GM18508 (cell line): ENCODE data around the gene OSBPL8.
"Not testable (repeated sequence)": the region's sequence is repeated elsewhere in the genome, so short reads cannot be mapped to it uniquely, and the experiment has no call there.

Source experiments
- ATAC-seq: cut with Tn5 transposase; IDR thresholded peaks from one replicate; pipeline ENCODE4 v1.9.1; 2021; ENCODE audit warnings: moderate number of reproducible peaks; ENCODE audit not compliant: insufficient read depth, unreplicated experiment

Gene OSBPL8

DNA sequence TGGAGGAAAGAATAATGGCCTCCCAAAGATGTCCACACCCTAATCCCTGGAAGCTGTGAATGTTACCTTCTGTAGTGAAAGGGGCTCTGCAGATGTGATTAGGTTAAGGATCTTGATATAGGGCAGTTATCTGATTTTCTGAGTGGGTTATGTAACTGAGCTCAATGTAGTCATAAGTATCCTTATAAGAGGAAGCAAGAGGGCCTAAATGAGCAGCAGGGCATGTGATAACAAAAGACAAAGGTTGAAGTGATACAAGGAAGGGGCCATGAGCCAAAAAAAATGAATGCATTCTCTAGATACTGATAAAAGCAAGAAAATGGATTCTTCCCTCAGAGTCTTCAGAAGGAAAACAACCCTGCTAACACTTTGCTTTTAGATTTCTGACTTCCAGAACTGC, 78.8 kb downstream of the OSBPL8 start:
- ATAC-seq: no peak

DNA sequence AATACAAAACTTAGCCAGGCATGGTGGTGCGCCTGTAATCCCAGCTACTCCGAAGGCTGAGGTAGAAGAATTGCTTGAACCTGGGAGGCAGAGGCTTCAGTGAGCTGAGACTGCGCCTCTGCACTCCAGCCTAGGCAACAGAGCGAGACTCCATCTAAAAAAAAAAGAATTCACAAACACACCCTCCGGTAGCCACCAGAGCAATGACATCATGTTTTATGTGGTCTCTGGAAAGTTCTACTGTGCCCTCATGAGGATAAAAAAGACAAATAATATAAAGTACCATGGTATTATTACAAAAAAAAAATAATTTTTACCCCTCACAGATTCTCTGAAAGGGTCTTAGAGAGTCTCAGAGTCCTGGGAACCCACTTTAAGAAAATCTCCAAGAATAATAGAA, 81.5 kb downstream of the OSBPL8 start:
- no peak for ATAC-seq

DNA sequence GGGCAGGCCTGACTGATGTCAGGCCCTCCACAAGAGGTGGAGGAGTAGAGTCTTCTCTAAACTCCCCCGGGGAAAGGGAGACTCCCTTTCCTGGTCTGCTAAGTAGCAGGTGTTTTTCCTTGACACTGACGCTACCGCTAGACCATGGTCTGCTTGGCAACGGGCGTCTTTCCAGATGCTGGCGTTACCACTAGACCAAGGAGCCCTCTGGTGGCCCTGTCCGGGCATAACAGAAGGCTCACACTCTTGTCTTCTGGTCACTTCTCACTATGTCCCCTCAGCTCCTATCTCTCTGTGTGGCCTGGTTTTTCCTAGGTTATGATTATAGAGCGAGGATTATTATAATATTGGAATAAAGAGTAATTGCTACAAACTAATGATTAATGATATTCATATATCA, 86.7 kb downstream of the OSBPL8 start:
- not testable (repeated sequence) for ATAC-seq

DNA sequence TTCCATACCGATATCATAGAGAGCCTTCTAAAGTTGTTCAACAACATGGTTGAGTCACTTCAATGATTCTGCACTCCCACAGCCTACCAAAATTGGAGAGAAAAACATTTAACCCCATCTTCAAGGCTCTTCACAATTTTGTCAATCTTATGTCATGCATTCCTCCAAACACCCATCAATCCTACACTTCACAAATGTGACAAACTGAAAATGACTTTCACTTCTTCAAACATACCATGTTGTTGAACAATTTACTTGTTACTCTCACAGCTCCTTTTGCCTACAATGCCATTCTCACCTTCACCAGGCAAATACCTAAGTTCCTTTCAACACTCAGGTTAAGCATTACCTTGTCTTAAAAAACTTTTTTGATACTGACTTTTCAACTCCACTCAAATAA, 88.0 kb downstream of the OSBPL8 start:
- ATAC-seq: no peak

DNA sequence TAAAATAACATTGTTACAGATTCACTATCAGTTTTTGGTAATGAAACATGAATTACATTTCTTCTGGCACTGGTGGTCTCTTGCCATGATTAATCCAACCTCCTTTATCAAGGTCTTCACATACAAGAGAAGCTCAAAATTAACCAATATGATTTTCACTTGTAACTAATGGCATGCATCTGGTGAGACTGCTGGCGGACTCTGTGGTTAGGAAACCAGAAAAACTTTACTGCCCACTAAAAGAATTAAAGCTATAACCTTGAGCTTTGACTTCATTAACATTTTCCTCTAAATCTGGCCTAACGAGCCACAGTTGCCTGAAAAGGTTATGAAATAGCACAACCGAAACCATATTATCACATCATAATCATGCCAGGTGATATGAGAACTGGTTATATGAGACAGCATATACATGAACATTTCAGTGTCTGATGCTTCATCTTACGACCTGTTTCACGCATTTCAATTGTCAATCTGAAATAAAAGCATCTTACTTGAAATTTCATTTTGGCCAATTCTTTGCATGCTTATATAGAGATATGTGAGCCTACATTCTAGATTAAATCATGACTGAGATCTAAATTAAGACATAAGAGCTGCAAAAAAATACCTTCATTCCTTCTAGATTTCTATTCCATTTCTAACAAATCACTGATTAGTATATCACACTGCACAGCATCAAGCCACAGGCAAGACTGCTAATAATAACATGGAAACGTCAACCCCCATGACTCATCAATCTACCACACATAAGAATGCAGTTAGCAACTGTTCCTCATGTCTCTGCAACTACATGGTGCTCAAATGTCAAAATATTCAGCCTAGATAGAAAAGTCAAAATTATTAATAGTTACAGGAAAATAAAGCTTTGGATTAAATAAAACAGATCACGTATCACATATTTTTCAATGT, 89.3 kb downstream of the OSBPL8 start:
- peak; percentile 78 for ATAC-seq

DNA sequence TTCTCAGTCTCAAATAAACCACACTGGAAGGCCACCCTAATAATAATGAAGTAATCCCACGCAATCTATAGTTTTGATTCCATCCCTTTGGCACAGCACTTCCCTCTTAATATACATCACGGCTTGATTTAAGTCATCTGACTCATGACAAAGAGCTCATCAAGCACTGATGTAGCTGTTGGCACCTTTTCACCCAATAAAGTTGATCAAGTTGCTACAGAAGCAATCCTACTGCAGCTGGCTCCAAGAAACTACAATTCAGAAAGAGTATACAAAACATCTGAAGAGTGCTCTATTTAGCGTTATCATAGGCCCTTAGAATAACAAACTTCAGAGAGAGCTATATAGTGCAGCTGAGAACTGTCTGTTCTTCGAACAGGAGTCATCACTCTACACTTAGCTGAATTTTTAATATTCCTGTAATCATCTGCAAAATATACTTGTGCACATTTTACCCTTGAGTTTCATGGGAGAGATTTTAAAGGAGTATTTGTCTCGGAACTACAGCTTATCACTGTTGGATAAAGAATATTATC, 94.9 kb downstream of the OSBPL8 start:
- no peak for ATAC-seq

DNA sequence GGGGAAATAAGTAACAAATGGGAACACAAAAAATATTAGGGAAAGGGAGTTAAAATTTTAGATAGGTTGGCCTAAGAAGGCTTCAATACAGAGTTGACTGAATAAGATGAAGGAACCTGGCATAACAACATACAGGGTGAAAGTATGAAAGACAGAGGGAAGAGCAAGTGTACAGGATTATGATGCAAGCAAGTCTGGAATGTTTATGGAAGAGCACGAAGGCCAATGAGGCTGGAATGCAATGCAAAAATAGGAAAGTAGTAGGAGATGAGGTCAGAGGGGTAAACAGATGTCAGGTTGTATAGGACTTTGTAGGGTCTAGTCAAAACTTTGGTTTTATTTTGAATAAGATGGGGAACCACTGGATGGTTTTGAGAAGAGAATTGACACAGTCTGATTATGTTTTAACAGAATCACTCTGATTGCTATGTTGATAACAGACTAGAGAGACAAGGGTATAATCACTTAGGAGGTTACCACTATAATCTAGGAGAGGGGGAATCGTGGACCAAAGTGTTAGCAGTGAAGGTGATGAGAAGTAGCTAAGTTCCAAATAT, 96.8 kb downstream of the OSBPL8 start:
- ATAC-seq: peak; percentile 80

DNA sequence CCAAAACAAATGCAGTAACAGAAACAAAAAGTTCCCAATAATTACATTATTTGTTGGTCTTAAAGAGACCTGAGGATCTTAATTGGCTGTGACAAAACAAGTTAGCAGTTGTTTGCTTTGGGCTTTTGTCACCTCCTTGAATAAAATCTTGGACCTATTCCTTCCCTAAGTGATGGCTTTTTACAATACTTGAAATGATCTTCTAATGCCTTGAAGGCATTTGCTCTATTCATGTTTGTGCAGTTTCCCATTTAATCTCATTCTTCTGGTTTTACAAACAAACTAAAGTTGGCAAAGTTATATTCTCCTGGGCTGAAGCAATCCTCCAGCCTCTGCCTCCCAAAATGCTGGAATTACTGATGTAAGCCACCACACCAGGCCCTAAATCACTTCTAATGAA, 98.8 kb downstream of the OSBPL8 start:
- no peak for ATAC-seq

DNA sequence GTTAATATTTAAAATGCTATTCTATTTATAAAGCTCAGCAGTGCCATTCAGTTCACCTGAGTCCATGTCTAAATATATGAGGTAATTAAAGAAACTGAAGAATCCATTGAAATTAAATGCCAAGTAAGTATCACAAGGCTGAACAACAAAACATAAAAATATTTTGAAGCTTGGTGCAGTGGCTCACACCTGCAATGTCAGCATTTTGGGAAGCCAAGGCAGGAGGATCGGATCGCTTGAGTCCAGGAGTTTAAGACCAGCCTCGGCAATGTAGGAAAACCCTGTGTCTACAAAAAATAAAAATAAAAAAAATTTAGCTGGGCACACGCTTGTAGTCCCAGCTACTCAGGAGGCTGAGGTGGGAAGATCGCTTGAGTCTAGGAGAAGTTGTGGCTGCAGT, 101.8 kb downstream of the OSBPL8 start:
- ATAC-seq: no peak

DNA sequence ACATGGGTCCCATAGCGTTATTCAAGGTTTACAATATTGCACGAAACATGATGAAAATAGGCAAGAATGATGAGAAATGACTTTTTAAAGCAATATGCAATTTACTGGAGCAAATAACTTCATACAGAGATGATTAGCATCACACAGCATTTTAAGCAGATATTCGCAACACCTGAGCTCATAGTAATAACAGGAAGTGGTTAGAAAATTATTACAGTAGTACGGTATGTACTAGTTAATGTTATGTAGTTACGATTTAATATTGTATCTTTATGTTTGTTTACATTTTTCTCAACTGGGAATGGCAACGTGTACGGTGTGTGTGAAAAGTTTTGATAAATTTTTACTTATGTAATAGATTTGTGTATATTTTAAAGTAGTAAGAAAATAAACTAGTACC, 102.6 kb downstream of the OSBPL8 start:
- no peak for ATAC-seq

DNA sequence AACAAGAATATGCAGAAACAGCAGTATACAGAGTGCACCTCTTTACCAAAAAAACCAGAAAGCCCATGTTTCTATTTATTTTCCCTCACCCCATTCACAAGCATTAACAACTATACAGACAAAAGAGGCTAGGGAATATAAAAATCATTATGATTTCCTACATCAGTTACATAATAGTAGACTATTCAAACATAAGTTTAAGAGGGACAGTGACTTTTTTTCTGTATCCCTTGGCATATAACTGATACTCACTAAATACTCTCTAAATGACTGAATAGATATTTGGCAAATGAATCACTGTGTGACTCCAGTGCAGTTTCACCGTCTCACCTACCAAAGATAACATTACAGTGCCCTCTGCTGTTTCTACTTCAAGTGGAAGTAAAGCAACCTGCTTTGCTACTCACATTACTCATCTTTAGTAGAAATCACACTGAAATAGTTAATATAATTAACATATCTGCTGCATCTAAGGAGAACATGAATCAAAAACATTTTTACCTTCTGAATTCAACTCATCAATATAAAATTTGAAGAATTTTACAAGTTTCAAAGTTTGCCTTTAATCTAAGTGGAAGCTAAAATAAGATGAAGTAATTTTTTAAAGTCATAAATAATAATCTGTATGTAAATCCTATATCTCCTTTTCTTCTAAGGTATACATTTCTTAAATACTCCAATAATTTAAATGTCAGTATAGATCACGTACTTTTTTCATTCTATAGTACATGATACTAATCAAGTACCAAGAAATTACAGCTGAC, 103.8 kb downstream of the OSBPL8 start:
- ATAC-seq: peak; percentile 97

DNA sequence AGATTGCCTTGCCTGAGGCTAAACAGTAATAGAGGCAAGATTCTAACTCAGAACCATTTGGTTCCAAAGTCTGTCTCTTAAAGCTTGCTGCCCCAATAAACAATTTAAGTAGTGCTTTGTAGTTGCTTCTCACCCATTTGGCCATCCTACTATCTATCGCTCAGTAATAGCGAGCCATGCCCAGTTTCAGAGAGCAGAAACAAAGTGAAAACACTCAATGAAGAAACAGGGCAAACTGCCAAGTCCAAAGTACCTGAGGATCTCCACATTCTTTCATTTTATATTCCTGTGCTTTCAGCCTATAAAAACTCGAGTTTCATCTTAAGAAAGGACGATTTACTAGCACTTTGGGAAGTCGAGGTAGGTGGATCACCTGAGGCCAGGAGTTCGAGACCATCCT, 108.0 kb downstream of the OSBPL8 start:
- ATAC-seq: no peak

DNA sequence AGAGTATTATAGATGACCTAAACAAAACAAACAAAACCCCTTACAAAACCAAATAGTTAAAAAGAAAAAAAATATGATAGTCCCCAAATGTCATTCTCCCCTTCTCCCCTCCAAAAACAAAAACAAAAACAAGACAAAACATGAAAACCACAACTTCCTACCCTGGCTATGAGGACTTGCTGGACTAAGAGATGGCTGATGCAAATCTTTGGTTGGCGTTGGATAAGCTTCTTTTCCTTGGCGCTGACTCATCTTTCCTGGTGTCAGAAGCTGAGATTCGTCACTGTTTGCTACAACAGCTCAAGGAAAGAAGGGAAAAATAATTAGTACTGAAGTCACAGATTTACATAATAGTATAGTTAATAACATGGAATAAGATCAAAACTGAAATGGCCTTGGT, 108.9 kb downstream of the OSBPL8 start:
- ATAC-seq: no peak

DNA sequence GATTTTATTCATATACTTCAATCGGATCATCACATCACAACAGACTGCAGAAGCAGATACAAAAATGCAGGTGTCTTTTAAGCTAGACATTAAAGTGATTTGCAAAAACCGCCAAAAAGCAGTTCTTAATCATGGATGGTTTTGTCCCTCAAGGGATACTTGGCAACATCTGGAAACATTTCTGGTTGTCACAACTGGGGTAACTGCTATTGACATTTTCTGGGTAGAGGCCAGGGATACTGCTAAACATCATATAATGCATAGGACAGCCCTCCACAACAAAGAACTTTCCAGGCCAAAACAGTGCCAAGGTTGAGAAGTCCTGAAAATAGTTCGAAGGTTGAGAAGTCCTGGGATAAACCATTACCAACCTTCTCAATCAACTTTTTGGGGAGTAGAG, 109.6 kb downstream of the OSBPL8 start:
- no peak for ATAC-seq

DNA sequence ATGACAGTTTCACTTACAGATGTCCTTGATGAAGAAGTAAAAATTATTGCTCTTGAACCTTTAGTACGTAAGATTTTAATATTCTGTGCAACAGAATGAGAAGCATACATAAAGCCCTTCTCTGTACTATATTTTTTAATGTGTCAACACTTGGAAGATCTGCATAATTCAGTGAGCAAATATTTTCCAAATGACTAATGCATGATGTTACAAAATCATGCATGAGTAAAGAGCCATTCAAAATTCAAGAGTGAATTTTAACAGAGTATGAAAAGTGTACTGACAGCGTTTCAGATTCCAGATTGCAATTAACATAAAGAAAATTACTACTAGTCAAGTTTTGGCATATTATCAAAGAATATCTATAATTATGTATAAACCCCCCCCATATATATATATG, 110.0 kb downstream of the OSBPL8 start:
- no peak for ATAC-seq

DNA sequence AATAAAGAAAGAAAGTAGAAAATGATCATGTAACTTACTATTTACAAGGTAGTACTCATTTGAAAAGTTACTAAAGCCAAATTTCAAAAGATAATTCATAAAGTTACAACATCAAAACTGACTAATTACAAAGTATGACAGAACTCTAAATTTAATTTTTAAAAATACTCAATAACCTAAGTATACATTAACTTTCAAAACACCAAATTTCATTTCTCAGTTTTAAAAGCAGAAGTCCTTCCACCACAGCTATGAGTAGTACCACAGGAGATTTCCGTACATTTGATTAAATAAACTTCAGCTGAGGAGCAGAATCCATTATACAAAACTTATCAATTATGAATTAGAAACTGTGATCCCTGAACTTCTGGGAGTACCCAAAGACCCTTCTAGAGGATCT, 110.6 kb downstream of the OSBPL8 start:
- ATAC-seq: no peak

DNA sequence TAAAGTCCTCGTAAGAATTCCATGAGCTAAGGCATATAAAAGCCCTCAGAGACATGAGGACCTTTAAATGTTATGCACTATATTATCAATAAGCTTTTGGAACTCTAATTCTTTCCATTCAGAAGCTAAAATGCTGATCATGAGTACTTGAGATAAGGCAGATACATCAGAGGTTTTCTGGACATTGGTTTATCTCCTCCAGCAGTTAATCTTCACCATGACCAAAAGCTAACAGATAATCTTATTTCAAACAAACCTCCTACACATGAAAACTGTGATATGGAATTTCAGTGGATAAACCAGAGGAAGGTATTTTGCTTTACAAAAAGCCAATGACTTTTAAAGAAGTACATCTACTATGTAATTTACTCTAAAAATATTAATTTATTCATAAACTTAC, 113.5 kb downstream of the OSBPL8 start:
- no peak for ATAC-seq

DNA sequence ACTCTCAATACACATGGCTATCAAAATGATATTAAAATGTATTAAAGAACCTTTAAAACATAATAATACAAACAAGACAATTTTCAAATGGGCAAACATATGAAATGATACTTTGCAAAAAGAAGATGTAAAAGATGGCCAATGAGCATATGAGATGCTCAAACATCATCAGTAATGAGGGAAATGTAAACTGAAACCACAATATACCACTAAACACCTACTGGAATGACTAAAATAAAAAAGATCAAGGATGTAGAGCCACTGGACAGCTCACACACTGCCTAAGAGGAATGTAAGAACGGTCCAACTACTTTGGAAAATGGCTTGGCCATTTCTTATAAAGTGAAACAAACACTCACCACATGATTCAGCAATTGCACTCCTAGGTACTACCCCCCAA, 114.1 kb downstream of the OSBPL8 start:
- no peak for ATAC-seq

DNA sequence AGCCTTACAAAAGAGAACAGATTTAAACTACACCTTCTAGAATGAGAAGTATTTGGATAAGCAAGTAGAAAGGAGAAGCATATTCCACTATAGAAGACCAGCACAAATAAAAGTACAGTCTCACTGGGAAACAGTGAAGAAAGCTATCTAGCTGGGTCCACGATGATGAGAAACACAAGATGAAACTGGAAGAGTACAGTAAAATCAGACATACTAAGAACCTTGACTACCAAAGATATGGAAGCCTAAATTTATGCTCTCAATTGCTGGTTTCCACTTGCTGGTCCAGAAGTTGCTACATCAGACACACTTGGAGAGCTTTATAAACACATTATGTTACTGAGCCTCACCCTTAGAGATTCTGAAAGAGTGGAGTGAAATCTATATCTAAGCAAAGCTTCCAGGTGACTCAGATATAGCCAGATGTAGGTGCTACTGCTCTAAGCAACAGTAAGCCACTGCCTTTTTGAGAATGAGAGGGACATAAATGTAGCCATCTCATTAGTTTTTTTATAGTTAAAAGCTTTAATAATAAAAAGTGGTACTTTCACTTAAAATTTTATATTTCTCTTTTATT, 115.1 kb downstream of the OSBPL8 start:
- ATAC-seq: no peak

DNA sequence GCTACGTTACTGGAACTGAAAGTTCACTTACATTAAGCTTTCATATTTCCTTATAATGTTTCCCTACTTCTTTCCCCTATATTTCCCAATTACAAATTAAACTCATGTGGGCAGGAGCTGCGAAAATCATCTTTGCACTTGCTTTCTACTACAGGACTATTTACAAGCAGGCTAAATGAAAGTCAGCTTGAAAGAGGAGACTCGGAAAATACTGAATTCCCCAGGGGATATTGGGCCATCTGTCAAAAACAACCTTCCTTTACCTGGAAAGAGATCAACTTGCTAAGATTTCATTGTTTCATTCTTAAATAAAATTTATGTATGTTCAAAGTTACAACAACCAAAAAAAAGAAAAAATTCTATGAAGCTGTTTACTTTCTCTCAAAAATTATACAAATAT, 118.6 kb downstream of the OSBPL8 start:
- ATAC-seq: no peak

DNA sequence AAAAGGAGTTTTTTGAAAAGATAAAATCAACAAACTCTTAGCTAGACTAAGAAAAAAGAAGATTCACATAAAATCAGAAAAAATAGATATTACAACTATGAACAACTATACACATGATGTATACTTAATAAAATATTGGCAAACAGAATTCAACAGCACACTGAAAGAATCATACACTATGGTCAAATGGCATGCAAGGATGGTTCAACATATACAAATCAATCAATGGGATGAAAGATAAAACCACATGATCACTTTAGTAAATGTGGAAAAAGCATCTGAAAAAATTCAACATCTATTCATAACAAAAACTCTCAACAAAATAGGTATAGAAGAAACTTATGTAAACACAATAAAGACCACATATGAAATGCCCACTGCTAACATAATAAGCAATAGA, 126.8 kb downstream of the OSBPL8 start:
- ATAC-seq: no peak
